Fibroblast of peridontal ligament (primary cell): Measurements from ENCODE around the gene DOCK1.
"Not testable (repeated sequence)": the region's sequence is repeated elsewhere in the genome, so short reads cannot be mapped to it uniquely, and the experiment has no call there.

Experiments used
- DNase-seq: peaks from one replicate; pipeline ENCODE4 v3.0.0-alpha.2; 2010; ENCODE audit errors: extremely low read depth

Gene DOCK1

GRCh38 chr10:126924915-126925300 is 19.7 kb downstream of the DOCK1 start:
- no peak for DNase-seq

- DNase-seq, result no peak
Observed at GRCh38 chr10:126926568-126926967, 21.3 kb downstream of the DOCK1 start.

DNA sequence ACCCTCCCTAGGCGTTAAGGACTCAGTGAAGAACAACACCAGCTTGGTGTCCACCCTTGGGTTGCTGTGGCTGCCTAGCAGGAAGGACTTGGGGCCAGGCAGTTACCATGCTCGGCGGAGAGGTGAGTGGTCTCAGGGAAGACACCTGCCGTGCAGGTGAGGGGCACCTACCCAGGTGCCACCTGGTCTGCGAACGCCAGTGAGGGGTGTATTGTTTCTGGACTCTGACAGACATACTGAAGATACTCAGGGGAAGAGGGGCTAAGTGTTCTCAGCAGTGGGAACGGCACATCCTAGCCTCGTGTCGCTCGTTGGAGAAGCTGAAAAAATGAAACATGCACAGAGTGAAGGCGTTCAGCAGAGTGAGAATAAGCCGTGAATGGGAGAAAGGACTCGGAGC is 22.6 kb downstream of the DOCK1 start:
- DNase-seq, result no peak

DNA sequence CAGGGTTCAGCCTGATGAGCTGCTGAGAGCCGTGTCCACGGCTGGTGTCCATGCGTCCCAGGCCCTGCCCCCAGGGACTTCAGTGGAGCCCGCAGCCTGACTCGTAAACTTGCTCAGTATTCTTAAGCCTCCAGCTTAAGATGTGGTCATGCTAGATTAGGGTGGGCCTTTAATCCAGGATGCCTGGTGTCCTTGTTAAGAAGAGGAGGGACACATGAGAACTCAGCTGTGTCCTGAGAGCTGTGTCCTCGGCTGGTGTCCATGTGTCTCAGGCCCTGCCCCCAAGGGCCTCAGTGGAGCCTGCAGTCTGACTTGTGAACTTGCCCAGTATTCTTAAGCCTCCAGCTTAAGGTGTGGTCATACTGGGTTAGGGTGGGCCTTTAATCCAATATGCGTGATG is 23.0 kb downstream of the DOCK1 start:
- DNase-seq, result no peak

DNA sequence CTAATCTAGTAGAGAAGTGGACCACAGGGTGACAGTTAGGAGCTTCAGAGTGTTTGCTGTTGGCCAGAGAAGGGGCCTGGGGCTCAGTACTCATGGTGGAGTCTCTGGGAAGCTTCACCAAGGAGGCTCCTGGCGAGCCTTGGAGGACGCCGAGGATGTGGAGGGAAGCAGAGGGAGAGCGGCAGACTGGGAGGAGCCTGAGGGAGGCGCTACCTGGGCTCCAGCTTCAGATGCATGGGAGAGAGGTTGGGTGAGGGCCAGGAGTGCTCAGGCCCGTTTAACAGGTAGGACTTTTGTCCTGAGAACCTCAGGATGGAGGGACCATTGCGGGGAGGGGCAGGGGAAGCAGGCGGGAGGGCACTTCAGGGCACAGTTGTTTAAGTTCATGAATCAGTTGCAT is 24.2 kb downstream of the DOCK1 start:
- no peak for DNase-seq

DNA sequence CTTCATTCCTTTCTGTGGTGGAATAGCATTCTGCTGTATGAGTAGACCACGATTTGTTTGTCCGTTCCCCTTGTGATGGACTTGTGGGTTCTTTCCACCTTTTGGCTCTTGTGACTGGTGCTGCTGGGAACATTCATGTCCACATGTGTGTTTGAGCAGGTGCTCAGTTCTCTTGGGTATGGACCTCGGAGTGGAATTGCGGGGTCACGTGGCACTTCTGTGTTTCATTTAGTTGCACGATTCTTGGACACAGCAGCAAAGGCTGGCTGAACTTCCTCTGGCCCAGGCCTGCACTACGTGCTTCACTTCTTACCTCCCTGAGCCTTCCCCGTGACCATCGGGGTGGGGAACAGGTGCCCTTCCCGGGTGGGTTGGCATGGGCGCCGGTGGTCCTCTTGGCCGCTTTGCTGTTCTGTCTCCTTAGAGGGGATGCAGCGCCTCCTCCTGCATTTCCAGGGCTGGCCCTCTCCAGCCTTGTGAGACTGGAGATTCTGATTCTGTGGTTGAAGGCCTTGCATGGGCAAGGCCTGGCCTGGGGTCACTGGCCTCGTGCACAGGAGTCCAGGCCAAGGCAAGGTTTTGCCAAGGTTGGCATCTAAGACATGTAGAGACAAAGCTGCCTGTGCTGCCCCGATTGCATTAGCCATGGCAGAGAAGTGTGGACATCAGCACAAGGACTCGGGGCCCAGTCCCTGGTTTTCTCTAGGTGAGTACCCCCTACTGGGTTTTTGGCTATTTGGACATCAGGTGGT is 25.1 kb downstream of the DOCK1 start:
- DNase-seq, result no peak

DNA sequence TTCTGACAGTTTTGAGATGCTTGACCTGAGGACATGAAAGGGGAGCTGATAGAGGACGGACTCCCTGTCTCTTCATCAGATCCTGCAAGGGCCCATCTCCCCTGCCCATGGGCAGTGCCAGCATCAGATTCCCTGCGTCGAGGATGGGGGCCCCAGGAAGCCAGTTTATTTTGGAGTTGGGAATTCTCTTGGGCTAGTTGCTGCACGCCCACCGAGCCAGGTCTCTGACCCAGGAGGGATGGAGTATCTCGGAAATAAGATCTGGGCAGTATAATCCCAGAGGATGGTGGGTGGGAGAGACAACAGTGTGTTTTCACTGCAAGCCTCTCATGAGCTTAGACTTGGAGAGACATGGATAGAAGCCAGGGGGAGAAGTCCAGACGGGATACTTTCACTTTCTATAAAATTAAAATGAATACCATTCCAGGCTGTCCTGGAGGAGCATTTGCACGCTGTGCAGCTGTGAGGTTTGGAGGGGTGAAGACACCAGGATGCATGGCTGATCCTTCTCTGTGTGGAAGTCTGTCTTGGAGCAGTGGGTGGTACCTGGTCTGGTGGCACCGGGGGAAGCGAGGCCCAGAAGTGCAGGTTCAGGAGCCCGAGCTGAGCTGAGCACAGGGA is 25.8 kb downstream of the DOCK1 start:
- peak; percentile 77 for DNase-seq

GRCh38 chr10:126931544-126931943 is 26.3 kb downstream of the DOCK1 start:
- DNase-seq, result no peak

- DNase-seq, result no peak
Observed at GRCh38 chr10:126932516-126932915, 27.3 kb downstream of the DOCK1 start.

DNA sequence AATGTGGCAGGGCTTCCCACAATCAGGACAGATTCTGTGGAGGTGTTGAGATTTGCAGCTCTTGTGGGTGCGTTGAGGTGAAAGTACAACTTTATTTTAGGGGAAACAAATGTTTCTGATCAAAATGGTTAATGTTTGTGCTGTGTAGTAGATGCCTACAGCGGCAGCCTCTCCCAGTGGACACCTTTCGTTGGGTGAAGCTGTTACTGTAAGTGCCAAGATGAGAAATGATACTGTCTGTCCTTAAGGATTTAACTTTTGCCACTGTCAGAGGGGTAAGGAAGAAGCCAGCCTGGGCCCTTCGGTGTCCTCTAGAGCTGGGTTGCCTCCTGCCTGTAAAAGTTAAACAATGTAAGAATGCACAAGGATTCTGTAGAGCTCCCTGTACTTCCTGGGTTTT is 27.9 kb downstream of the DOCK1 start:
- DNase-seq, result no peak

DNA sequence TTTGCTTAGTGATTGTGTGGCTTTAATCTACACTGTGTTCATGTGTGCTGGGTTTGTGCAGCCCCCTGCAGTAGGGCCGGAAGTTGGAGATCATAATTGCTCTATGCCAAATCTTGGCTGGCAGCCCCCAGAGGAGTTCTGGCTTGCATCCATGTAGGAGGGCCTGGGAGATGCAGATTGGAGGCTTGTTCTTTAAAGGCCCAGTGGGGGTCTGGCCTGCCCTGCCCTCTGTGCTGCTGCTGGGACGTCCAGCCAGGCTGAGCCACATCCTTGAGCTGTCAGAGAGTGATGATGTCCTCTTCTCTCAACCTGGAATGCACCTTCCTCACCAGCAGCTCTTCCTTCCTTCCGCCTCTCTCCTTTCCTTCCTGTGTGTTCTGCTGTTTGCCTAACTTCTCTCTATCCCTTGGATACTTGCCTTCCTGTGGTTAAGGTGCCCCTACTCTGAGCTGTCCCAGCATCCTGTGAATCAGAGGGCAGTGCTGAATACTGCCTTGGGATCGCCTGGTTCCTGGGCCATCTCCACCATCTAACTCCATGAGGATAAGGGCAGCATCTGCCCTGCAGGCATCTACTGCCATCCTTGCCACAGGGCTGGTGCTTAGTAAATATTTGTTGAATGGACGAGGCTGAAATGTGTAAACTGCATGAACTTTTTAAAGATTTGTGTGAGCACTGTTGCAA is 30.2 kb downstream of the DOCK1 start:
- no peak for DNase-seq

GRCh38 chr10:126937026-126937425 is 31.8 kb downstream of the DOCK1 start:
- DNase-seq, result no peak

DNA sequence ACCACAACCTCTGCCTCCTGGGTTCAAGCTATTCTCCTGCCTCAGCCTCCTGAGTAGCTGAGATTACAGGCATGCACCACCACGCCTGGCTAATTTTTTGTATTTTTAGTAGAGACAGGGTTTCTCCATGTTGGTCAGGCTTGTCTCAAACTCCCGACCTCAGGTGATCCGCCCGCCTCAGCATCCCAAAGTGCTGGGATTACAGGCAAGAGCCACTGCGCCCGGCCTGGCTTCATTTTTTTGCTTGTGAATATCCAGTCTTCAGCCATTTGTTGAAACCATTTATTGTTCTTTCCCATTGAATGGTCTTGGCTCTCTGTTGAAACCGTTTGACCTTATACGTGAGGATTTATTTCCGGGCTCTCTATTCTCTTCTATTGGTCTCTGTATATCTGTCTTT is 32.9 kb downstream of the DOCK1 start:
- DNase-seq, result not testable (repeated sequence)

DNA sequence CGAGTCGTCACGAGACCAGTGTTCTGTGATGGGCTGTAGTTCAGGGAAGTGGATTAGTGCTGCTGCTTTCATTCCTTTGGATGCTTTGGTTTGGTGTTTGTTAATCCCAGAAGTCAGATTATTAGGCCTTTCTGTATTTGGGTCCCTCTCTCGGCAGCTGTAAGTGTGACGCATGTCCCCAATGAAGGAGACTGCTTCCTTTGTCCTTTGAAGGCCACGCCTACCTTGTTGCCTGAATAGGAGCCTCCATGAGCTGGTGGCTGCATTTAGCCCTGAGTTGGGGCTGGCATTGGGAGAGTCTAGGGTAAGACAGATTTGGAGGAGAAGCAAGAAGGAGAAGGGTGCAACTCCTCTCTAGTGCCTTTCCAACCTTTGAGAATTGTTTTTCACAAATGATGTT is 34.5 kb downstream of the DOCK1 start:
- DNase-seq, result no peak

DNA sequence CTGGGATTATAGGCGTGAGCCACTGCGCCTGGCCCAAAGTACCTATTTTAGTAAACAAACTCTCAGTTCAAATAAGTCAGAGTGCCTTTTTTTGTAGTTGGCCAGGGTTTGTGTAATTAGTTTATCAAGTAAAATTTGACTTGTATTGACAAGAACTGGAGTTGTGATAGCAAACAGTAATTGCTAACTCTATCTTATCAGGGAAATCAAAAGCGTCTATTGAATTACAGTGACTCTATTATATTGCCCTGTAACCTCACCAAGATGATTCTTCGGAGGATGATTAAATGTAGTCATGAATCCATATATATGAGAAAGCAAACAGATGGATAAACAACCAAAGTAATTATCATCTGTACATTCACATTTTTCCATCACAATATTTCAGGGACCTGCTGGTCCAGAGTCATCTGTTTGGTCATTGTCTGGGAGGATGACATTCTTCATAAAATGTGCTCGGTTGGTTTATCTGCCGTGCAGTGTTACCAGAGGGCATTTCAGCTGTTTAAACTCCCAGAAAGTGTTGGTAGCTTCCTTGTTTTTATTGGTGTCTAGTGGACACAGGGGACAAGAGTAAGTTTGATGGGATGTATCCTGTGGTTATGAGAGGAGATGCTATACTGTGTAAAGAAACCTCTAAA is 35.6 kb downstream of the DOCK1 start:
- no peak for DNase-seq

- no peak for DNase-seq
Observed at GRCh38 chr10:126944191-126944590, 39.0 kb downstream of the DOCK1 start.

GRCh38 chr10:126945351-126946030 is 40.3 kb downstream of the DOCK1 start:
- DNase-seq, result no peak

DNA sequence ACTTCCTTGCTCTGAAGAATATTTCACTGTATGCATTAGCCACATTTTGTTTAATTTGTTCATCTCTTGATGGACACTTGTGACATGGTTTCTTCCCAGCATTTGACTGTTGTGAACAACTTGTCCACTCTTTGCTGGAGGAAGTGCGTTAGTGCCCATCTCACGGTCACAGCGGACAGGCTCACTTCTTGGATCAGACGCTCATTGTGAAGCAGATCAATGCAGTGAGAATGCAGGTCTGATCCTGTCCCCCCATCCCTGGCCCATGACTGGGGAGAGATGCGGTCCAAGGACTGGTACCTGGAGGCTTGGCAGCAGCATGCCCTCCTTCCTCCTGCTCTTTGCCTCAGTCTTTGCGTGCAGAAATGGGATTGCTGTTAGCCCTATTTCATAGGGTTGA is 41.5 kb downstream of the DOCK1 start:
- DNase-seq, result no peak

- no peak for DNase-seq
Observed at GRCh38 chr10:126948355-126949160, 43.3 kb downstream of the DOCK1 start.

DNA sequence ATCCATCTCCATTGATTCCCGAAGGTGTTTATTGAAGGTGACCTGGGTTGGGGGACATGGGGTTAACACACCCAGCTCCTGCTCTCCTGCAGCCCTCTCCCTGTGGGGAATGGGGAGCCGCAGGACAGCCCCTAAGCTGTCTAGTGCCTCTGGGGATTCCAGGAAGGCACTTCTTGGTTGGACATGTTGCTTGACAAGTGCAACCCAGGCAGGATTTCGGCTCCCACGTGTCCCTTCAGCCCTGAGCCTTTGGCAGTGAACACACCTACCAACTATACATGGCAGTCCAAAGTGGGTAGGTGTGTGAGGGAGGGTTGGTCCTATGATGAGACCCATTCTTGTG is 43.9 kb downstream of the DOCK1 start:
- no peak for DNase-seq

GRCh38 chr10:126950401-126951105 is 45.3 kb downstream of the DOCK1 start:
- DNase-seq, result no peak
